A549 (cell line): ENCODE data around the gene MIPOL1. TPM values are rescaled to one million over a fixed set of nuclear protein-coding genes. Genes with fewer than 3 reads are reported as not detected.

Experiments
- ATAC-seq, 2 experiments: fragments of 200-7000 bp in 1 of 2; fragments of >200 bp in 1 of 2; cut with Nextera tagmentation in 1 of 2; cut with Tn5 transposase in 1 of 2; 3 replicates each; pipeline versions ENCODE4 v1.8.0 to v1.9.1; 2018 to 2020; ENCODE audit warnings: mild to moderate bottlenecking in 1 of 2, moderate library complexity in 1 of 2
- CTCF ChIA-PET: fragments of 300-600 bp; sonication (Branson Sonifier 250); formaldehyde crosslinking; extraction: SDS; loops from one replicate; lab custom pipeline; 2021; ENCODE audit warnings: antibody characterized with exemption, inconsistent platforms; lab: Yijun Ruan, JAX
- POLR2A ChIA-PET: fragments of 350-600 bp; formaldehyde crosslinking; extraction: SDS; loops from one replicate; lab custom pipeline; 2021; ENCODE audit warnings: antibody characterized with exemption, inconsistent platforms; lab: Yijun Ruan, JAX
- DNase-seq, 2 experiments: peaks; one replicate each; pipeline versions ENCODE4 v3.0.0 to v3.0.0-alpha.2; 2011 to 2016; ENCODE audit warnings: low read depth in 1 of 2, low spot score in 1 of 2
- FAIRE-seq: peaks from 2 replicates; lab custom pipeline; 2011; peaks lifted over from hg19 to GRCh38; lab: Jason Lieb, UNC
- H3K27ac ChIP-seq, 2 experiments: fragments of >200 bp; sonication (Bioruptor Twin); formaldehyde crosslinking; 3 replicates each; pipeline ENCODE4 v1.5.1; 2016 to 2017
- H3K4me1 ChIP-seq: fragments of >200 bp; sonication (Bioruptor Twin); formaldehyde crosslinking; 3 replicates; pipeline ENCODE4 v1.6.1; 2016
- H3K4me2 ChIP-seq: fragments of >200 bp; sonication (Bioruptor Twin); formaldehyde crosslinking; 3 replicates; pipeline ENCODE4 v1.6.1; 2016
- H3K4me3 ChIP-seq: fragments of >200 bp; sonication (Bioruptor Twin); formaldehyde crosslinking; 3 replicates; pipeline ENCODE4 v1.5.1; 2016
- H3K9me3 ChIP-seq: fragments of >200 bp; sonication (Bioruptor Twin); formaldehyde crosslinking; 3 replicates; pipeline ENCODE4 v1.6.1; 2016
- BHLHE40 ChIP-seq: IDR thresholded peaks from 2 replicates; pipeline ENCODE4 v1.6.1; 2012; ENCODE audit warnings: low read depth, low read length, inconsistent platforms
- CBX2 ChIP-seq: fragments of 200-600 bp; sonication (generic); IDR thresholded peaks from 2 replicates; pipeline ENCODE4 v1.6.1; 2016; ENCODE audit warnings: low read depth, mild to moderate bottlenecking, borderline replicate concordance
- CEBPB ChIP-seq, 2 experiments: fragments of >200 bp in 1 of 2; sonication (Bioruptor Twin) in 1 of 2; formaldehyde crosslinking in 1 of 2; IDR thresholded peaks; 2 replicates each; pipeline ENCODE4 v1.6.1; 2012 to 2016
- CHD4 ChIP-seq: fragments of 200-600 bp; sonication (generic); IDR thresholded peaks from 2 replicates; pipeline ENCODE4 v1.6.1; 2016; ENCODE audit warnings: antibody characterized with exemption, mild to moderate bottlenecking, borderline replicate concordance
- FOSB ChIP-seq: fragments of 250-450 bp; sonication (Bioruptor Pico); IDR thresholded peaks from 2 replicates; pipeline ENCODE4 v1.5.0; 2020; ENCODE audit warnings: mild to moderate bottlenecking, moderate library complexity
- GATA3 ChIP-seq: IDR thresholded peaks from 2 replicates; pipeline ENCODE4 v1.6.1; 2012; ENCODE audit warnings: borderline replicate concordance
- HDAC2 ChIP-seq: fragments of 200-600 bp; sonication (generic); IDR thresholded peaks from 2 replicates; pipeline ENCODE4 v1.6.1; 2016
- HOXB13 ChIP-seq: fragments of 250-450 bp; sonication (Bioruptor Pico); IDR thresholded peaks from 2 replicates; pipeline ENCODE4 v1.5.0; 2020; ENCODE audit warnings: low read depth, mild to moderate bottlenecking, moderate library complexity
- JUN ChIP-seq, 2 experiments: fragments of >200 bp; sonication (Bioruptor Twin); formaldehyde crosslinking; IDR thresholded peaks; 2 replicates in 1 of 2; 3 replicates in 1 of 2; pipeline ENCODE4 v1.6.1; 2016 to 2017
- KDM1A ChIP-seq: fragments of 200-600 bp; sonication (generic); IDR thresholded peaks from 2 replicates; pipeline ENCODE4 v1.6.1; 2016; ENCODE audit warnings: low read depth, mild to moderate bottlenecking
- KDM5A ChIP-seq: fragments of 200-600 bp; sonication (generic); IDR thresholded peaks from 2 replicates; pipeline ENCODE4 v1.6.1; 2016; ENCODE audit warnings: antibody characterized with exemption, mild to moderate bottlenecking
- MYC ChIP-seq: IDR thresholded peaks from 2 replicates; pipeline ENCODE4 v1.6.1; 2012; ENCODE audit warnings: mild to moderate bottlenecking, inconsistent platforms, low read length, improper control_type of control experiment, borderline replicate concordance
- NFE2L2 ChIP-seq: fragments of 150-350 bp; conservative IDR thresholded peaks from 2 replicates; pipeline ENCODE4 v1.6.1; 2014; ENCODE audit warnings: low read length
- NPAS2 ChIP-seq: fragments of 250-450 bp; sonication (Bioruptor Pico); IDR thresholded peaks from 2 replicates; pipeline ENCODE4 v1.8.0; 2022; ENCODE audit warnings: mild to moderate bottlenecking, moderate library complexity, borderline replicate concordance
- POLR2A ChIP-seq: IDR thresholded peaks from 2 replicates; pipeline ENCODE4 v1.6.1; 2012; ENCODE audit warnings: mild to moderate bottlenecking, low read length
- POLR2AphosphoS2 ChIP-seq: conservative IDR thresholded peaks from 2 replicates; pipeline ENCODE4 v1.6.1; 2012; ENCODE audit warnings: low read length, improper control_type of control experiment, inconsistent platforms
- RAD21 ChIP-seq, 2 experiments: fragments of >200 bp in 1 of 2; sonication (Bioruptor Twin) in 1 of 2; formaldehyde crosslinking in 1 of 2; IDR thresholded peaks in 1 of 2; conservative IDR thresholded peaks in 1 of 2; 2 replicates in 1 of 2; 3 replicates in 1 of 2; pipeline ENCODE4 v1.6.1; 2012 to 2018; ENCODE audit warnings: inconsistent platforms in 1 of 2
- RCOR1 ChIP-seq: fragments of 150-350 bp; IDR thresholded peaks from 2 replicates; pipeline ENCODE4 v1.6.1; 2014; ENCODE audit warnings: antibody characterized with exemption, low read length, low read depth
- RFX5 ChIP-seq: fragments of 450-650 bp; IDR thresholded peaks from 2 replicates; pipeline ENCODE4 v1.7.1; 2014; ENCODE audit warnings: antibody characterized with exemption, mild to moderate bottlenecking, moderate library complexity
- SMC3 ChIP-seq: fragments of >200 bp; sonication (Bioruptor Twin); formaldehyde crosslinking; IDR thresholded peaks from 3 replicates; pipeline ENCODE4 v1.6.1; 2018; ENCODE audit warnings: inconsistent platforms
- SREBF2 ChIP-seq: fragments of 450-650 bp; IDR thresholded peaks from 2 replicates; pipeline ENCODE4 v1.6.1; 2014; ENCODE audit warnings: mild to moderate bottlenecking, moderate library complexity
- ZC3H11A ChIP-seq: fragments of 450-650 bp; IDR thresholded peaks from 2 replicates; pipeline ENCODE4 v1.6.1; 2014; ENCODE audit warnings: antibody characterized with exemption, mild to moderate bottlenecking
- ZNF302 ChIP-seq: fragments of 250-450 bp; sonication (Bioruptor Pico); IDR thresholded peaks from 2 replicates; pipeline ENCODE4 v1.9.0; 2021; ENCODE audit warnings: inconsistent platforms, mild to moderate bottlenecking, moderate library complexity
- ZSCAN20 ChIP-seq: fragments of 250-450 bp; sonication (Bioruptor Pico); IDR thresholded peaks from 2 replicates; pipeline ENCODE4 v1.8.0; 2022; ENCODE audit warnings: mild to moderate bottlenecking, moderate library complexity
- WGBS: methylation state at CpG from one replicate; pipeline ENCODE4 v1.1.6; 2017; ENCODE audit errors: missing lambda C conversion rate; 5-methylcytosine and 5-hydroxymethylcytosine counted together
- polyA plus RNA-seq, 4 experiments: library from polyadenylated mRNA; depleted of rRNA in 3 of 4; stranded (reverse); fragments of >200 nt; fragmentation: RNase III in 1 of 4; extraction: RNeasy Plus Mini Kit Qiagen cat#74134 plus additional on column Dnase treatment in 1 of 4; gene quantifications; 2 replicates in 3 of 4; 3 replicates in 1 of 4; pipeline ENCODE4 v1.2.3, GENCODE V29; 2011 to 2017
- TF ChIP-seq, protein P1 (sequence below): fragments of >200 bp; sonication (Bioruptor Twin); formaldehyde crosslinking; IDR thresholded peaks from 2 replicates; pipeline ENCODE4 v1.6.1; 2016
- TF ChIP-seq, protein P2 (sequence below): fragments of 450-650 bp; IDR thresholded peaks from 2 replicates; pipeline ENCODE4 v1.6.1; 2014; ENCODE audit warnings: antibody characterized with exemption
- TF ChIP-seq, protein P3 (sequence below): IDR thresholded peaks from 2 replicates; pipeline ENCODE4 v1.6.1; 2012; ENCODE audit warnings: low read depth, borderline replicate concordance
- TF ChIP-seq, protein P4 (sequence below): fragments of 200-600 bp; sonication (generic); IDR thresholded peaks from 2 replicates; pipeline ENCODE4 v1.6.1; 2016; ENCODE audit warnings: antibody characterized with exemption, mild to moderate bottlenecking, moderate library complexity

Gene MIPOL1
- polyA plus RNA-seq, 2 of the 4 experiments (the other 2 are of a cell fraction) = 5.2 to 13.4 TPM

DNA sequence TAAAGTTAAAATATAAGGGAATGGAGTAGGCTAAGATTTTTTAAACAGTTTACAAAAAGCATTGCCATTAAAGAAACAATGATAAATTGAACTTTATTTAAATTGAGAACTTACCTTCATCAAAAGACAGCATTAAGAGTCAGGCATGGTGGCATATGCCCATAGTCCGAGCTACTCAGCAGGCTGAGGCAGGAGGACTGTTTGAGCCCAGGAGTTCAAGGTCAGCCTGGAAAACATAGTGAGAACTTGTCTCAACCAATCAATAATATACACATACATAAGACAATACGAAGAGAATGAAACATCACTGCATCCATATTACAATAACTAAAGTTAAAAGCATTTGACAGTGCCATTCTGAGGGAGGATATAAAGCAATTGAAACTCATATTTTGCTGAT, 299.7 kb downstream of the MIPOL1 start:
- no peak for ATAC-seq
- WGBS = 85% methylated on average over 2 of the region's 2 CpGs

DNA sequence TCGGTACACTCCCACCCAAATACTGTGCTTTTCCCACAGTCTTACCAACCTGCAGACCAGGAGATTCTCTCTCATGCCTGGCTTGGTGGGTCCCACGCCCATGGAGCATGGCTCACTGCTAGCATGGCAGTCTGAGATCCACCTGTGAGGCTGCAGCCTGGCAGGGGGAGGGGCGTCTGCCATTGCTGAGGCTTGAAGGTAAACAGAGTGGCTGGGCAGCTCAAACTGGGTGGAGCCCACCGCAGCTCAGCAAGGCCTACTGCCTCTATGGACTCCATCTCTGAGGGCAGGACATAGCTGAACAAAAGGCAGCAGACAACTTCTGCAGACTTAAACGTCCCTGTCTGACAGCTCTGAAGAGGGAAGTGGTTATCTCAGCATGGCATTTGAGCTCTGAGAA, 304.1 kb downstream of the MIPOL1 start:
- WGBS = 68% methylated on average over 4 of the region's 5 CpGs
- Histone ChIP-seq H3K4me2 (no peak overlapping the region), H3K4me3 (no peak overlapping the region), H3K9me3 (no peaks in the 10 kb centered on the region), H3K4me1 (no peaks in the 10 kb centered on the region), H3K27ac (no peak overlapping the region)
- FAIRE-seq (no peak), DNase-seq (no peak), ATAC-seq (no peak)
- ChIA-PET POLR2A (no interaction called here), CTCF (interaction anchor here (0.7 kb wide), 1 partner anchor 92 kb away, joined by 3 read pairs; no protein-coding TSS in a partner anchor)
- TF ChIP-seq, protein P1, sequence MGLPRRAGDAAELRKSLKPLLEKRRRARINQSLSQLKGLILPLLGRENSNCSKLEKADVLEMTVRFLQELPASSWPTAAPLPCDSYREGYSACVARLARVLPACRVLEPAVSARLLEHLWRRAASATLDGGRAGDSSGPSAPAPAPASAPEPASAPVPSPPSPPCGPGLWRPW = no peak
- TF ChIP-seq SMC3 = no peak
- TF ChIP-seq POLR2AphosphoS2 = no peak
- no peak for TF ChIP-seq FOSB (CRISPR knock-in tag)
- no peak for TF ChIP-seq HOXB13 (CRISPR knock-in tag)
- TF ChIP-seq GATA3 = no peak
- TF ChIP-seq, protein P2, sequence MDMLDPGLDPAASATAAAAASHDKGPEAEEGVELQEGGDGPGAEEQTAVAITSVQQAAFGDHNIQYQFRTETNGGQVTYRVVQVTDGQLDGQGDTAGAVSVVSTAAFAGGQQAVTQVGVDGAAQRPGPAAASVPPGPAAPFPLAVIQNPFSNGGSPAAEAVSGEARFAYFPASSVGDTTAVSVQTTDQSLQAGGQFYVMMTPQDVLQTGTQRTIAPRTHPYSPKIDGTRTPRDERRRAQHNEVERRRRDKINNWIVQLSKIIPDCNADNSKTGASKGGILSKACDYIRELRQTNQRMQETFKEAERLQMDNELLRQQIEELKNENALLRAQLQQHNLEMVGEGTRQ = no peak
- TF ChIP-seq, protein P3, sequence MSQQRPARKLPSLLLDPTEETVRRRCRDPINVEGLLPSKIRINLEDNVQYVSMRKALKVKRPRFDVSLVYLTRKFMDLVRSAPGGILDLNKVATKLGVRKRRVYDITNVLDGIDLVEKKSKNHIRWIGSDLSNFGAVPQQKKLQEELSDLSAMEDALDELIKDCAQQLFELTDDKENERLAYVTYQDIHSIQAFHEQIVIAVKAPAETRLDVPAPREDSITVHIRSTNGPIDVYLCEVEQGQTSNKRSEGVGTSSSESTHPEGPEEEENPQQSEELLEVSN = no peak
- TF ChIP-seq NPAS2 = no peak
- no peak for TF ChIP-seq CHD4
- no peak for TF ChIP-seq ZC3H11A
- TF ChIP-seq CBX2 = no peak

More for the DNA sequence above, 299.7 kb downstream of the MIPOL1 start:
- CTCF ChIA-PET = interaction anchor here (1.3 kb wide), 1 partner anchor 18 kb away, joined by 3 read pairs; no protein-coding TSS in a partner anchor
- FAIRE-seq = no peak
- H3K4me1 ChIP-seq = no peaks in the 10 kb centered on the region
- no peak for DNase-seq
- POLR2A ChIA-PET = no interaction called here
- no peak overlapping the region for H3K4me2 ChIP-seq
- H3K27ac ChIP-seq = no peak overlapping the region
- no peaks in the 10 kb centered on the region for H3K9me3 ChIP-seq
- TF ChIP-seq RFX5 = no peak
- no peak for TF ChIP-seq RCOR1
- no peak for TF ChIP-seq SREBF2
- TF ChIP-seq BHLHE40 = no peak
- TF ChIP-seq, protein P2 = no peak
- TF ChIP-seq ZSCAN20 = no peak
- no peak for TF ChIP-seq NFE2L2
- no peak overlapping the region for H3K4me3 ChIP-seq

DNA sequence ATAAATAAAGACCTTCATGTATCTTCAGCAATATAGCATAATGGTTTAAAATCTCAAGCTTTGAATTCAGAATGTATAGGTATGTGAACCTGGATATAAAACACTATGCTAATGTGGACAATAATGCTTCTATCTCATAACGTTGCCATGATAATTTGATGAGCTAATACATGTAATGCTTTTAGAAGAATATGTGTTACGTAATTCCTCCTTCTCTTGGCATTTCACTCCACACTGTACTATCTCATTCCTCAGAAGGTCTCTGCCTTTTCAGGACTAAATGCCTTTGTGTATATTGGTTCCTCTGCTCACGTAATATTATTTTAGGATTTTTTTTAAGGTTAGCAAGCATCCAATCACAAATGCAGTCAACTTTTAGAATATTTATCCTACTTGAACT, 310.8 kb downstream of the MIPOL1 start:
- peak; percentile 83 for FAIRE-seq
- POLR2A ChIA-PET = no interaction called here
- H3K4me2 ChIP-seq = no peak overlapping the region
- CTCF ChIA-PET = no interaction called here
- H3K4me1 ChIP-seq = no peaks in the 10 kb centered on the region
- no peaks in the 10 kb centered on the region for H3K9me3 ChIP-seq
- no peak for DNase-seq
- no peak overlapping the region for H3K4me3 ChIP-seq
- 83% methylated on average over 3 of the region's 3 CpGs for WGBS
- ATAC-seq = no peak
- H3K27ac ChIP-seq = no peak overlapping the region
- TF ChIP-seq POLR2AphosphoS2 = no peak
- no peak for TF ChIP-seq ZNF302
- no peak for TF ChIP-seq CHD4
- no peak for TF ChIP-seq JUN (IDR thresholded peaks at IDR 0.05)
- TF ChIP-seq MYC = no peak
- no peak for TF ChIP-seq RAD21 (conservative IDR thresholded peaks at IDR 0.05 in 1 of 2, IDR thresholded peaks at IDR 0.05 in 1 of 2)
- TF ChIP-seq NFE2L2 = no peak
- TF ChIP-seq BHLHE40 = no peak
- no peak for TF ChIP-seq CEBPB (IDR thresholded peaks at IDR 0.05)
- TF ChIP-seq HDAC2 = no peak
- TF ChIP-seq POLR2A = no peak
- TF ChIP-seq ZC3H11A = no peak
- TF ChIP-seq RFX5 = no peak
- TF ChIP-seq KDM1A = no peak
- TF ChIP-seq KDM5A = no peak
- TF ChIP-seq, protein P4, sequence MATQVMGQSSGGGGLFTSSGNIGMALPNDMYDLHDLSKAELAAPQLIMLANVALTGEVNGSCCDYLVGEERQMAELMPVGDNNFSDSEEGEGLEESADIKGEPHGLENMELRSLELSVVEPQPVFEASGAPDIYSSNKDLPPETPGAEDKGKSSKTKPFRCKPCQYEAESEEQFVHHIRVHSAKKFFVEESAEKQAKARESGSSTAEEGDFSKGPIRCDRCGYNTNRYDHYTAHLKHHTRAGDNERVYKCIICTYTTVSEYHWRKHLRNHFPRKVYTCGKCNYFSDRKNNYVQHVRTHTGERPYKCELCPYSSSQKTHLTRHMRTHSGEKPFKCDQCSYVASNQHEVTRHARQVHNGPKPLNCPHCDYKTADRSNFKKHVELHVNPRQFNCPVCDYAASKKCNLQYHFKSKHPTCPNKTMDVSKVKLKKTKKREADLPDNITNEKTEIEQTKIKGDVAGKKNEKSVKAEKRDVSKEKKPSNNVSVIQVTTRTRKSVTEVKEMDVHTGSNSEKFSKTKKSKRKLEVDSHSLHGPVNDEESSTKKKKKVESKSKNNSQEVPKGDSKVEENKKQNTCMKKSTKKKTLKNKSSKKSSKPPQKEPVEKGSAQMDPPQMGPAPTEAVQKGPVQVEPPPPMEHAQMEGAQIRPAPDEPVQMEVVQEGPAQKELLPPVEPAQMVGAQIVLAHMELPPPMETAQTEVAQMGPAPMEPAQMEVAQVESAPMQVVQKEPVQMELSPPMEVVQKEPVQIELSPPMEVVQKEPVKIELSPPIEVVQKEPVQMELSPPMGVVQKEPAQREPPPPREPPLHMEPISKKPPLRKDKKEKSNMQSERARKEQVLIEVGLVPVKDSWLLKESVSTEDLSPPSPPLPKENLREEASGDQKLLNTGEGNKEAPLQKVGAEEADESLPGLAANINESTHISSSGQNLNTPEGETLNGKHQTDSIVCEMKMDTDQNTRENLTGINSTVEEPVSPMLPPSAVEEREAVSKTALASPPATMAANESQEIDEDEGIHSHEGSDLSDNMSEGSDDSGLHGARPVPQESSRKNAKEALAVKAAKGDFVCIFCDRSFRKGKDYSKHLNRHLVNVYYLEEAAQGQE = no peak
- TF ChIP-seq, protein P3 = no peak
